Psoas muscle (tissue), 8 donors: ENCODE measurements around the gene SPATS2L. TPM values are rescaled to one million over a fixed set of nuclear protein-coding genes. Genes with fewer than 3 reads are reported as not detected.

Source experiments
- ATAC-seq, 4 donors: fragments of 200-7000 bp; cut with Tn5 transposase; one replicate each; pipeline ENCODE4 v1.9.1; 2020; ENCODE audit warnings: moderate library complexity in 3 of 4, mild to moderate bottlenecking in 2 of 4
- DNase-seq, 2 donors: peaks; one replicate each; pipeline ENCODE4 v3.0.0-alpha.2; 2020
- H3K27ac ChIP-seq: fragments of 200-600 bp; one replicate; pipeline ENCODE4 v1.8.0; 2022
- H3K27me3 ChIP-seq, 3 donors: fragments of 200-600 bp in 1 of 3; one replicate each; pipeline versions ENCODE4 v1.6.1 to v1.8.0; 2013 to 2022; ENCODE audit warnings: low read length in 2 of 3, mild to moderate bottlenecking in 2 of 3, moderate library complexity in 1 of 3; ENCODE audit not compliant: insufficient read depth in 3 of 3
- H3K36me3 ChIP-seq, 2 donors: fragments of 200-600 bp in 1 of 2; one replicate each; pipeline versions ENCODE4 v1.6.1 to v1.8.0; 2013 to 2022; ENCODE audit warnings: low read depth in 1 of 2, mild to moderate bottlenecking in 1 of 2, moderate library complexity in 1 of 2; ENCODE audit not compliant: insufficient read depth in 1 of 2
- H3K4me1 ChIP-seq: fragments of 200-600 bp; one replicate; pipeline ENCODE4 v1.8.0; 2022
- H3K4me3 ChIP-seq: fragments of 200-600 bp; one replicate; pipeline ENCODE4 v1.8.0; 2022; ENCODE audit warnings: mild to moderate bottlenecking
- H3K9me3 ChIP-seq: fragments of 200-600 bp; one replicate; pipeline ENCODE4 v1.8.0; 2022
- CTCF ChIP-seq: fragments of 200-600 bp; IDR thresholded peaks from one replicate; pipeline ENCODE4 v1.8.0; 2022; ENCODE audit warnings: antibody characterized with exemption
- WGBS, 3 donors: extraction: QIAGEN DNeasy Blood & Tissue Kit; methylation state at CpG; one replicate each; pipeline versions ENCODE4 v1.1.6 to v1.1.7; 2013; 5-methylcytosine and 5-hydroxymethylcytosine counted together
- intact Hi-C, 2 donors: fragments of 100-400 bp; cut with DNase I; formaldehyde crosslinking; loops; one replicate each; pipeline versions ENCODE4 v1.11.0 to v1.14.2; 2022
- polyA plus RNA-seq, 3 donors: library from polyadenylated mRNA; stranded (reverse); fragments of 200-250 nt; gene quantifications; one replicate each; pipeline ENCODE4 v1.2.3, GENCODE V29; 2013
- total RNA-seq, 4 donors: library from RNA; stranded (reverse); fragmentation: NEBNext Ultra II Directional in 2 of 4; extraction: Animal tissue kit (Norgen Biotek cat#: 25700) in 2 of 4; gene quantifications; one replicate each; pipeline versions ENCODE4 v1.2.1 to v1.2.4, GENCODE V29; 2021 to 2023
- donor health status: healthy with polysubstance abuse.
- donor health status: DM: no; HTN: no; CAD: no; lungs with moderate emphysema.
- donor health status: Bipolar disorder and iron deficiency.
- donor health status: healthy.
- donor health status: DM: yes; HTN: yes; CAD: no.
- donor health status: DM: no; HTN: no; CAD: no.
- donor health status: DM: no; HTN: no; CAD: no.
- donor health status: DM: yes; HTN: yes; CAD: no.

The SPATS2L gene
- total and polyA plus RNA-seq, 7 donors = 34.2 to 286 (median 60.2) TPM

- 38 to 95% (median 50%) methylated on average over 1 of the region's 1 CpG for WGBS, 3 donors
- no peak for TF ChIP-seq CTCF
- Histone ChIP-seq H3K4me3 (no peak overlapping the region), H3K9me3 (no peaks in the 10 kb centered on the region), H3K27me3 (no peaks in the 10 kb centered on the region), H3K27ac (no peak overlapping the region), H3K36me3 (no peaks in the 10 kb centered on the region), H3K4me1 (peaks cover 3% of the 10 kb centered on the region)
- intact Hi-C loops = no loop called here
- ATAC-seq = no peak
- no peak for DNase-seq
Observed at GRCh38 chr2:200286578-200286977, 19.9 kb upstream of the SPATS2L start.

GRCh38 chr2:200288670-200289429, 17.6 kb upstream of the SPATS2L start:
- TF ChIP-seq CTCF = no peak
- H3K9me3 ChIP-seq = no peaks in the 10 kb centered on the region
- peak in 1 of 2 donors; percentile 29 for DNase-seq
- peaks cover 3% of the 10 kb centered on the region for H3K4me1 ChIP-seq
- no peak overlapping the region for H3K4me3 ChIP-seq
- intact Hi-C loops = no loop called here
- 59 to 76% (median 60%) methylated on average over 5 of the region's 5 CpGs for WGBS, 3 donors
- no peak overlapping the region for H3K27ac ChIP-seq
- peak; percentile 63 to 81 (median 74) for ATAC-seq
- H3K27me3 ChIP-seq = no peaks in the 10 kb centered on the region
- H3K36me3 ChIP-seq = no peaks in the 10 kb centered on the region

- H3K4me1 ChIP-seq = no peaks in the 10 kb centered on the region
- no peak for TF ChIP-seq CTCF
- no peak for ATAC-seq
Observed at GRCh38 chr2:200296118-200296517, 10.4 kb upstream of the SPATS2L start.

GRCh38 chr2:200297100-200297499, 9.4 kb upstream of the SPATS2L start:
- no peaks in the 10 kb centered on the region for H3K9me3 ChIP-seq

More at GRCh38 chr2:200296118-200296517, 10.4 kb upstream of the SPATS2L start:
- no peaks in the 10 kb centered on the region for H3K36me3 ChIP-seq
- intact Hi-C loops = no loop called here
- no peak for DNase-seq
- no peak overlapping the region for H3K27ac ChIP-seq
- no peaks in the 10 kb centered on the region for H3K27me3 ChIP-seq
- no peak overlapping the region for H3K4me3 ChIP-seq
- WGBS, 3 donors = 94 to 100% (median 95%) methylated on average over 1 of the region's 1 CpG
- no peaks in the 10 kb centered on the region for H3K9me3 ChIP-seq

More at GRCh38 chr2:200297100-200297499, 9.4 kb upstream of the SPATS2L start:
- Histone ChIP-seq H3K4me3 (no peak overlapping the region), H3K27me3 (no peaks in the 10 kb centered on the region), H3K36me3 (no peaks in the 10 kb centered on the region), H3K4me1 (no peaks in the 10 kb centered on the region), H3K27ac (no peak overlapping the region)
- no peak for DNase-seq
- intact Hi-C loops = no loop called here
- ATAC-seq = no peak
- 83 to 90% (median 85%) methylated on average over 5 of the region's 5 CpGs for WGBS, 3 donors
- no peak for TF ChIP-seq CTCF
